Measurements from ENCODE around the gene UBE2E2. TPM values are rescaled to one million over a fixed set of nuclear protein-coding genes. Genes with fewer than 3 reads are reported as not detected.

The UBE2E2 gene
- total RNA-seq, 3 donors from 2014 or later (not counting 1 experiment from before 2014, with no cell fraction given): 4.8 to 6.1 (median 5.3) TPM

GRCh38 chr3:23390989-23391553 lies 187.9 kb downstream of the UBE2E2 start:
- Mint-ChIP-seq H3K9me3 (no peaks in the 10 kb centered on the region), H3K4me3 (no peak overlapping the region), H3K4me1 (peaks cover 0 to 6% of the 10 kb centered on the region in 2 donors), H3K27ac (no peak overlapping the region), H3K27me3 (ENCODE audit: low read depth in 2 of 2) (peaks cover 0 to 12% of the 10 kb centered on the region in 2 donors), H3K36me3 (no peaks in the 10 kb centered on the region)
- no peaks in the 10 kb centered on the region for H3K9me3 ChIP-seq (ENCODE audit: control insufficient read depth, insufficient read depth, low read length)
- TF ChIP-seq CTCF (IDR thresholded peaks at IDR 0.05): no peak
- H3K27ac ChIP-seq (ENCODE audit: low read length): no peak overlapping the region
- H3K4me1 ChIP-seq (ENCODE audit: control insufficient read depth, insufficient read depth, low read length): no peaks in the 10 kb centered on the region
- intact Hi-C loops (cut with micrococcal nuclease): no loop called here
- DNase-seq (no peak), ATAC-seq (no peak)
- no peaks in the 10 kb centered on the region for H3K27me3 ChIP-seq (ENCODE audit: control insufficient read depth, insufficient read depth, low read length)
- H3K36me3 ChIP-seq (ENCODE audit: control insufficient read depth, insufficient read depth, low read length): no peaks in the 10 kb centered on the region
- H3K4me3 ChIP-seq (ENCODE audit: low read length): no peak overlapping the region

DNA sequence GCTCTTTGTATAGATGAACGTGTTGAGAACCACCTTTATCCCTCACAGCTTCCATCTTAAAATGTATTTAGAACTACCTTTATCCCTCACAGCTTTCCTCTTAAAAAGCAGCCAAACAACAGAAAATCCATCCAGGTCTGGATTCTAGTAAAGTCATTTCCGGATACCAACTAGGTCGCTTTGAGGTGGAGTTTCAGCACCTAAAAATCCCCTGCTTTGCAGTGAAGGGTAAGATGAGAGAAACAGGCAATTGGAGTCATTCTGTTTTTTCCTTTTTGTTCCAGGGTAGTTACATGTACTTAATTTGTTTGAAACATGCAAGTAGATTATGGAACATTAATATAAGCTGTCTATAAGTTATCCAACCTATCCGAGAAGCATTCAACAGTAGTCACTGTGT lies 192.0 kb downstream of the UBE2E2 start:
- Mint-ChIP-seq H3K27ac (no peak overlapping the region), H3K4me1 (peaks cover 0 to 6% of the 10 kb centered on the region in 2 donors), H3K36me3 (no peaks in the 10 kb centered on the region), H3K9me3 (no peaks in the 10 kb centered on the region), H3K4me3 (no peak overlapping the region), H3K27me3 (ENCODE audit: low read depth in 2 of 2) (peaks cover 0 to 12% of the 10 kb centered on the region in 2 donors)
- WGBS (ENCODE audit: insufficient coverage): 86% methylated on average over 4 of the region's 4 CpGs
- H3K4me3 ChIP-seq (ENCODE audit: low read length): no peak overlapping the region
- H3K9me3 ChIP-seq (ENCODE audit: control insufficient read depth, insufficient read depth, low read length): no peaks in the 10 kb centered on the region
- H3K27me3 ChIP-seq (ENCODE audit: control insufficient read depth, insufficient read depth, low read length): no peaks in the 10 kb centered on the region
- no peak for ATAC-seq
- no peaks in the 10 kb centered on the region for H3K4me1 ChIP-seq (ENCODE audit: control insufficient read depth, insufficient read depth, low read length)
- H3K36me3 ChIP-seq (ENCODE audit: control insufficient read depth, insufficient read depth, low read length): no peaks in the 10 kb centered on the region
- H3K27ac ChIP-seq (ENCODE audit: low read length): no peak overlapping the region
- intact Hi-C loops (cut with micrococcal nuclease): no loop called here
- DNase-seq: no peak
- TF ChIP-seq CTCF (IDR thresholded peaks at IDR 0.05): no peak

- Histone ChIP-seq H3K9me3 (ENCODE audit: control insufficient read depth, insufficient read depth, low read length) (no peaks in the 10 kb centered on the region), H3K4me1 (ENCODE audit: control insufficient read depth, insufficient read depth, low read length) (no peaks in the 10 kb centered on the region), H3K27me3 (ENCODE audit: control insufficient read depth, insufficient read depth, low read length) (no peaks in the 10 kb centered on the region), H3K4me3 (ENCODE audit: low read length) (no peak overlapping the region), H3K36me3 (ENCODE audit: control insufficient read depth, insufficient read depth, low read length) (no peaks in the 10 kb centered on the region), H3K27ac (ENCODE audit: low read length) (no peak overlapping the region)
- DNase-seq (no peak), ATAC-seq (no peak)
- H3K27me3 Mint-ChIP-seq (ENCODE audit: low read depth in 2 of 2): peaks cover 0 to 12% of the 10 kb centered on the region in 2 donors
- H3K4me3 Mint-ChIP-seq: no peak overlapping the region
- WGBS (ENCODE audit: insufficient coverage): no CpG with 5 or more reads among the region's 3 CpGs
- H3K27ac Mint-ChIP-seq: no peak overlapping the region
- H3K36me3 Mint-ChIP-seq: no peaks in the 10 kb centered on the region
- intact Hi-C loops (cut with micrococcal nuclease): no loop called here
- no peaks in the 10 kb centered on the region for H3K9me3 Mint-ChIP-seq
- TF ChIP-seq CTCF (IDR thresholded peaks at IDR 0.05): no peak
- H3K4me1 Mint-ChIP-seq: peaks cover 0 to 6% of the 10 kb centered on the region in 2 donors
Measured at GRCh38 chr3:23396746-23397145, 193.6 kb downstream of the UBE2E2 start.

DNA sequence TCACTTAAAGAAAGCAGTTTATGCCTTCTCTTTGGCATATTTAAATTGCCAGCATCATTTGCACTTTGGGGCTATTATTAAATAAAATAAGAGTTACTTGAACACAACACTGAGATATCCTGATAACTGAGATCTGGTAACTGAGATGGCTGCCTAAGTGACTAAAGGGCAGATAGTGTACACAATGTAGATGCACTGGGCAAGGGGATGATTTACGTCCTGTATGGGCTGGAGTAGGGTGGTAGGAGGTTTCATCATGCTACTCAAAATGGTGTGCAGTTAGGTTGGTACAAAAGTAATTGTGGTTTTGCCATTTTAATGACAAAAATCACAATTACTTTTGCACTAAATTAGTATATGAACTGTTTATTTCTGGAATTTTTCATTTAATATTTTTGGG lies 196.1 kb downstream of the UBE2E2 start:
- H3K4me1 Mint-ChIP-seq: peaks cover 0 to 7% of the 10 kb centered on the region in 2 donors
- H3K9me3 Mint-ChIP-seq: no peaks in the 10 kb centered on the region
- Histone ChIP-seq H3K4me3 (ENCODE audit: low read length) (no peak overlapping the region), H3K9me3 (ENCODE audit: control insufficient read depth, insufficient read depth, low read length) (no peaks in the 10 kb centered on the region), H3K36me3 (ENCODE audit: control insufficient read depth, insufficient read depth, low read length) (no peaks in the 10 kb centered on the region), H3K27ac (ENCODE audit: low read length) (no peak overlapping the region), H3K27me3 (ENCODE audit: control insufficient read depth, insufficient read depth, low read length) (no peaks in the 10 kb centered on the region), H3K4me1 (ENCODE audit: control insufficient read depth, insufficient read depth, low read length) (peaks cover 3% of the 10 kb centered on the region)
- TF ChIP-seq CTCF (IDR thresholded peaks at IDR 0.05): no peak
- 92% methylated on average over 1 of the region's 1 CpG for WGBS (ENCODE audit: insufficient coverage)
- peaks cover 0 to 17% of the 10 kb centered on the region in 2 donors for H3K27me3 Mint-ChIP-seq (ENCODE audit: low read depth in 2 of 2)
- ATAC-seq (no peak), DNase-seq (no peak)
- H3K4me3 Mint-ChIP-seq: no peak overlapping the region
- H3K36me3 Mint-ChIP-seq: no peaks in the 10 kb centered on the region
- intact Hi-C loops (cut with micrococcal nuclease): no loop called here
- H3K27ac Mint-ChIP-seq: no peak overlapping the region

All from natural killer cell (primary cell).